GM23338 (cell line): ENCODE data around the gene TP73.

Source experiments
- CREB1 ChIP-seq: fragments of 250-450 bp; sonication (Bioruptor Pico); IDR thresholded peaks from 2 replicates; pipeline ENCODE4 v1.5.0; 2020; ENCODE audit warnings: low read depth, mild to moderate bottlenecking, moderate library complexity
- CTCF ChIP-seq, 2 experiments: fragments of 200-600 bp in 1 of 2; sonication (generic) in 1 of 2; conservative IDR thresholded peaks; 2 replicates each; pipeline versions ENCODE4 v1.5.1 to v1.6.1; 2016 to 2017; ENCODE audit warnings: antibody characterized with exemption in 2 of 2, low read depth in 2 of 2, mild to moderate bottlenecking in 2 of 2, moderate library complexity in 1 of 2
- EZH2 ChIP-seq: fragments of 200-600 bp; sonication (generic); IDR thresholded peaks from one replicate; pipeline ENCODE4 v1.8.0; 2017; ENCODE audit warnings: antibody characterized with exemption, mild to moderate bottlenecking, low read depth; ENCODE audit not compliant: unreplicated experiment
- NANOG ChIP-seq: IDR thresholded peaks from 2 replicates; pipeline ENCODE4 v1.6.1; 2016; ENCODE audit warnings: antibody characterized with exemption, borderline replicate concordance
- POLR2AphosphoS5 ChIP-seq: IDR thresholded peaks from 2 replicates; pipeline ENCODE4 v1.6.1; 2016; ENCODE audit warnings: antibody characterized with exemption, low read depth
- REST ChIP-seq: IDR thresholded peaks from one replicate; pipeline ENCODE4 v1.6.1; 2018; ENCODE audit warnings: antibody characterized with exemption; ENCODE audit not compliant: unreplicated experiment

- TF ChIP-seq CTCF (conservative IDR thresholded peaks at IDR 0.05; ENCODE audit: low read depth in 2 of 2) (no peak), EZH2 (no peak), REST (no peak), CREB1 (CRISPR knock-in tag) (no peak), POLR2AphosphoS5 (no peak), NANOG (no peak)
Observed at GRCh38 chr1:3767328-3767925, 115.1 kb downstream of the TP73 start.
